ENCODE measurements around the gene ATP8A2.

DNA sequence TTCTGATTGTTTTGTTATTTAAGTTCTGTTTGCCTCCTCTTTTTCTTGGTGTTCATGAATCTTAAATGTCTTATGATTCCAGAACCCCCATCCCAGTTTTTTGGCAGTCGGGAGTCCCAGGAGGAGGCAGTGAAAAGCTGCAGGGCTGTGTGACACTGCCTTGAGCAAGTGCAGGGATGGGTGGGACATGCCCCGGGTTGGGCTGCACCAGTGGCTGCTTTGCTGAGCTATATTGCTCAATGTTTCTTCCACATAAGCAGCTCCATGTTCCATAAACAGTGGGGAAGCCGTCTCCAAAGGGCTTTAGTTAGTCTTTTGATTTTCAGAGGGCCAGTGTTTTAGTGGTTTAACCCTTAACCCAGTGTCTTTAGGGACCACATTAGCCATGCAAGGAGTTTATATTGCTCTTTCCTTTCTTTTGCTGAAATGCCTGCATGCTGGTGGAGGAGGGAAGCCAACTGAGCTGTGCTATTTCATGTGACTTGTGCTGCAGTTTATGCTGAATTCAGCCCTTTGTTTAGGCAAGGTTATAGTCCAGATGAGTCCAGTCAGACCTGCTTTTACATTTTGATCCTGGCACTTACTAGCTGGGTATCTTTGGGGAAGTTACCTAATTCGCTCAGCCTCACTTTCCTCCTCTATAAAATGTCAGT lies 13.1 kb downstream of the ATP8A2 start:
- TF ChIP-seq, protein P1, sequence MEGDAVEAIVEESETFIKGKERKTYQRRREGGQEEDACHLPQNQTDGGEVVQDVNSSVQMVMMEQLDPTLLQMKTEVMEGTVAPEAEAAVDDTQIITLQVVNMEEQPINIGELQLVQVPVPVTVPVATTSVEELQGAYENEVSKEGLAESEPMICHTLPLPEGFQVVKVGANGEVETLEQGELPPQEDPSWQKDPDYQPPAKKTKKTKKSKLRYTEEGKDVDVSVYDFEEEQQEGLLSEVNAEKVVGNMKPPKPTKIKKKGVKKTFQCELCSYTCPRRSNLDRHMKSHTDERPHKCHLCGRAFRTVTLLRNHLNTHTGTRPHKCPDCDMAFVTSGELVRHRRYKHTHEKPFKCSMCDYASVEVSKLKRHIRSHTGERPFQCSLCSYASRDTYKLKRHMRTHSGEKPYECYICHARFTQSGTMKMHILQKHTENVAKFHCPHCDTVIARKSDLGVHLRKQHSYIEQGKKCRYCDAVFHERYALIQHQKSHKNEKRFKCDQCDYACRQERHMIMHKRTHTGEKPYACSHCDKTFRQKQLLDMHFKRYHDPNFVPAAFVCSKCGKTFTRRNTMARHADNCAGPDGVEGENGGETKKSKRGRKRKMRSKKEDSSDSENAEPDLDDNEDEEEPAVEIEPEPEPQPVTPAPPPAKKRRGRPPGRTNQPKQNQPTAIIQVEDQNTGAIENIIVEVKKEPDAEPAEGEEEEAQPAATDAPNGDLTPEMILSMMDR (IDR thresholded peaks at IDR 0.05) = no peak
- TF ChIP-seq, protein P2, sequence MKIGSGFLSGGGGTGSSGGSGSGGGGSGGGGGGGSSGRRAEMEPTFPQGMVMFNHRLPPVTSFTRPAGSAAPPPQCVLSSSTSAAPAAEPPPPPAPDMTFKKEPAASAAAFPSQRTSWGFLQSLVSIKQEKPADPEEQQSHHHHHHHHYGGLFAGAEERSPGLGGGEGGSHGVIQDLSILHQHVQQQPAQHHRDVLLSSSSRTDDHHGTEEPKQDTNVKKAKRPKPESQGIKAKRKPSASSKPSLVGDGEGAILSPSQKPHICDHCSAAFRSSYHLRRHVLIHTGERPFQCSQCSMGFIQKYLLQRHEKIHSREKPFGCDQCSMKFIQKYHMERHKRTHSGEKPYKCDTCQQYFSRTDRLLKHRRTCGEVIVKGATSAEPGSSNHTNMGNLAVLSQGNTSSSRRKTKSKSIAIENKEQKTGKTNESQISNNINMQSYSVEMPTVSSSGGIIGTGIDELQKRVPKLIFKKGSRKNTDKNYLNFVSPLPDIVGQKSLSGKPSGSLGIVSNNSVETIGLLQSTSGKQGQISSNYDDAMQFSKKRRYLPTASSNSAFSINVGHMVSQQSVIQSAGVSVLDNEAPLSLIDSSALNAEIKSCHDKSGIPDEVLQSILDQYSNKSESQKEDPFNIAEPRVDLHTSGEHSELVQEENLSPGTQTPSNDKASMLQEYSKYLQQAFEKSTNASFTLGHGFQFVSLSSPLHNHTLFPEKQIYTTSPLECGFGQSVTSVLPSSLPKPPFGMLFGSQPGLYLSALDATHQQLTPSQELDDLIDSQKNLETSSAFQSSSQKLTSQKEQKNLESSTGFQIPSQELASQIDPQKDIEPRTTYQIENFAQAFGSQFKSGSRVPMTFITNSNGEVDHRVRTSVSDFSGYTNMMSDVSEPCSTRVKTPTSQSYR (CRISPR knock-in tag; IDR thresholded peaks at IDR 0.05) = no peak
- TF ChIP-seq, protein P3, sequence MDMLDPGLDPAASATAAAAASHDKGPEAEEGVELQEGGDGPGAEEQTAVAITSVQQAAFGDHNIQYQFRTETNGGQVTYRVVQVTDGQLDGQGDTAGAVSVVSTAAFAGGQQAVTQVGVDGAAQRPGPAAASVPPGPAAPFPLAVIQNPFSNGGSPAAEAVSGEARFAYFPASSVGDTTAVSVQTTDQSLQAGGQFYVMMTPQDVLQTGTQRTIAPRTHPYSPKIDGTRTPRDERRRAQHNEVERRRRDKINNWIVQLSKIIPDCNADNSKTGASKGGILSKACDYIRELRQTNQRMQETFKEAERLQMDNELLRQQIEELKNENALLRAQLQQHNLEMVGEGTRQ (CRISPR knock-in tag; IDR thresholded peaks at IDR 0.05) = no peak
- TF ChIP-seq NR3C1 (CRISPR knock-in tag; conservative IDR thresholded peaks at IDR 0.05; ENCODE audit: low read depth) (no peak), ATF3 (CRISPR knock-in tag; conservative IDR thresholded peaks at IDR 0.05) (no peak), KAT7 (CRISPR knock-in tag; IDR thresholded peaks at IDR 0.05; ENCODE audit: borderline replicate concordance) (no peak), MAX (CRISPR knock-in tag; IDR thresholded peaks at IDR 0.05) (no peak), TEAD4 (CRISPR knock-in tag; IDR thresholded peaks at IDR 0.05) (no peak), FOXP1 (CRISPR knock-in tag; IDR thresholded peaks at IDR 0.05; ENCODE audit: borderline replicate concordance) (no peak)
- TF ChIP-seq, protein P4, sequence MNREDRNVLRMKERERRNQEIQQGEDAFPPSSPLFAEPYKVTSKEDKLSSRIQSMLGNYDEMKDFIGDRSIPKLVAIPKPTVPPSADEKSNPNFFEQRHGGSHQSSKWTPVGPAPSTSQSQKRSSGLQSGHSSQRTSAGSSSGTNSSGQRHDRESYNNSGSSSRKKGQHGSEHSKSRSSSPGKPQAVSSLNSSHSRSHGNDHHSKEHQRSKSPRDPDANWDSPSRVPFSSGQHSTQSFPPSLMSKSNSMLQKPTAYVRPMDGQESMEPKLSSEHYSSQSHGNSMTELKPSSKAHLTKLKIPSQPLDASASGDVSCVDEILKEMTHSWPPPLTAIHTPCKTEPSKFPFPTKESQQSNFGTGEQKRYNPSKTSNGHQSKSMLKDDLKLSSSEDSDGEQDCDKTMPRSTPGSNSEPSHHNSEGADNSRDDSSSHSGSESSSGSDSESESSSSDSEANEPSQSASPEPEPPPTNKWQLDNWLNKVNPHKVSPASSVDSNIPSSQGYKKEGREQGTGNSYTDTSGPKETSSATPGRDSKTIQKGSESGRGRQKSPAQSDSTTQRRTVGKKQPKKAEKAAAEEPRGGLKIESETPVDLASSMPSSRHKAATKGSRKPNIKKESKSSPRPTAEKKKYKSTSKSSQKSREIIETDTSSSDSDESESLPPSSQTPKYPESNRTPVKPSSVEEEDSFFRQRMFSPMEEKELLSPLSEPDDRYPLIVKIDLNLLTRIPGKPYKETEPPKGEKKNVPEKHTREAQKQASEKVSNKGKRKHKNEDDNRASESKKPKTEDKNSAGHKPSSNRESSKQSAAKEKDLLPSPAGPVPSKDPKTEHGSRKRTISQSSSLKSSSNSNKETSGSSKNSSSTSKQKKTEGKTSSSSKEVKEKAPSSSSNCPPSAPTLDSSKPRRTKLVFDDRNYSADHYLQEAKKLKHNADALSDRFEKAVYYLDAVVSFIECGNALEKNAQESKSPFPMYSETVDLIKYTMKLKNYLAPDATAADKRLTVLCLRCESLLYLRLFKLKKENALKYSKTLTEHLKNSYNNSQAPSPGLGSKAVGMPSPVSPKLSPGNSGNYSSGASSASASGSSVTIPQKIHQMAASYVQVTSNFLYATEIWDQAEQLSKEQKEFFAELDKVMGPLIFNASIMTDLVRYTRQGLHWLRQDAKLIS (CRISPR knock-in tag; IDR thresholded peaks at IDR 0.05; ENCODE audit: borderline replicate concordance) = no peak

Data from WTC11 (cell line).